ENCODE data around the gene LRRC52.
"Not testable (repeated sequence)": the region's sequence is repeated elsewhere in the genome, so short reads cannot be mapped to it uniquely, and the experiment has no call there.

The LRRC52 gene

GRCh38 chr1:165580931-165581871, 37.4 kb downstream of the LRRC52 start:
- no peak overlapping the region for H3K27ac ChIP-seq (ENCODE audit: low read depth, low read length)
- no peaks in the 10 kb centered on the region for H3K27me3 ChIP-seq (ENCODE audit: control insufficient read depth in 5 of 5, insufficient read depth in 4 of 5, low read length in 5 of 5)
- H3K36me3 ChIP-seq (ENCODE audit: control insufficient read depth in 5 of 5, insufficient read depth in 5 of 5, low read length in 5 of 5): no peaks in the 10 kb centered on the region
- H3K9ac ChIP-seq (ENCODE audit: low read length in 5 of 5): no peak overlapping the region
- no peaks in the 10 kb centered on the region for H3K9me3 ChIP-seq (ENCODE audit: control insufficient read depth in 5 of 5, low read length in 5 of 5)
- H3K4me1 ChIP-seq (ENCODE audit: control insufficient read depth in 5 of 5, insufficient read depth in 5 of 5, low read length in 5 of 5): no peaks in the 10 kb centered on the region
- H3K4me3 ChIP-seq (ENCODE audit: low read depth in 1 of 5, low read length in 5 of 5): no peak overlapping the region

- Histone ChIP-seq H3K4me1 (ENCODE audit: control insufficient read depth in 5 of 5, insufficient read depth in 5 of 5, low read length in 5 of 5) (no peaks in the 10 kb centered on the region), H3K36me3 (ENCODE audit: control insufficient read depth in 5 of 5, insufficient read depth in 5 of 5, low read length in 5 of 5) (no peaks in the 10 kb centered on the region), H3K9me3 (ENCODE audit: control insufficient read depth in 5 of 5, low read length in 5 of 5) (no peaks in the 10 kb centered on the region), H3K9ac (ENCODE audit: low read length in 5 of 5) (no peak overlapping the region), H3K27me3 (ENCODE audit: control insufficient read depth in 5 of 5, insufficient read depth in 4 of 5, low read length in 5 of 5) (no peaks in the 10 kb centered on the region), H3K4me3 (ENCODE audit: low read depth in 1 of 5, low read length in 5 of 5) (no peak overlapping the region), H3K27ac (ENCODE audit: low read depth, low read length) (no peak overlapping the region)
These were observed 38.1 kb downstream of the LRRC52 start for GRCh38 chr1:165581926-165582325.

- H3K9me3 ChIP-seq (ENCODE audit: control insufficient read depth in 5 of 5, low read length in 5 of 5): no peaks in the 10 kb centered on the region
- H3K27ac ChIP-seq (ENCODE audit: low read depth, low read length): no peak overlapping the region
- H3K36me3 ChIP-seq (ENCODE audit: control insufficient read depth in 5 of 5, insufficient read depth in 5 of 5, low read length in 5 of 5): no peaks in the 10 kb centered on the region
- H3K4me3 ChIP-seq (ENCODE audit: low read depth in 1 of 5, low read length in 5 of 5): no peak overlapping the region
- no peaks in the 10 kb centered on the region for H3K4me1 ChIP-seq (ENCODE audit: control insufficient read depth in 5 of 5, insufficient read depth in 5 of 5, low read length in 5 of 5)
- no peak overlapping the region for H3K9ac ChIP-seq (ENCODE audit: low read length in 5 of 5)
- H3K27me3 ChIP-seq (ENCODE audit: control insufficient read depth in 5 of 5, insufficient read depth in 4 of 5, low read length in 5 of 5): peaks cover 0 to 3% (median 0%) of the 10 kb centered on the region in 5 donors
These were observed 42.6 kb downstream of the LRRC52 start for GRCh38 chr1:165586398-165586797.

DNA sequence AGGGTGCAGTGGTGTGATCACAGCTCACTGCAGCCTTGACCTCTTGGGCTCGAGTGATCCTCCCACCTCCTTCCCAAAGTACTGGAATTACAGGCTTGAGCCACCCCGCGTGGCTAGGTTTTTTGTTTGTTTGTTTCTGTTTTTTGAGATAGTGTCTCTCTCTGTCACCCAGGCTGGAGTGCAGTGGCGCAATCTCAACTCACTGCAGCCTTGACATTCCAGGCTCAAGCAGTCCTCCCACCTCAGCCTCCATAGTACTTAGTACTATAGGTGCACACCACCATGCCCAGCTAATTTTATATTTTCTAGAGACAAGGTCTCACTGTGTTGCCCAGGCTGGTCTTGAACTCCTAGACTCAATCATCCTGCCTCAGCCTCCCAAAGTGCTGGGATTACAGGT, 47.6 kb downstream of the LRRC52 start:
- H3K27ac ChIP-seq (ENCODE audit: low read depth, low read length); H3K36me3 ChIP-seq (ENCODE audit: control insufficient read depth in 5 of 5, insufficient read depth in 5 of 5, low read length in 5 of 5); H3K4me3 ChIP-seq (ENCODE audit: low read depth in 1 of 5, low read length in 5 of 5); H3K4me1 ChIP-seq (ENCODE audit: control insufficient read depth in 5 of 5, insufficient read depth in 5 of 5, low read length in 5 of 5); H3K9ac ChIP-seq (ENCODE audit: low read length in 5 of 5); H3K9me3 ChIP-seq (ENCODE audit: control insufficient read depth in 5 of 5, low read length in 5 of 5): not testable (repeated sequence)
- H3K27me3 ChIP-seq (ENCODE audit: control insufficient read depth in 5 of 5, insufficient read depth in 4 of 5, low read length in 5 of 5): peaks cover 0 to 13% (median 3%) of the 10 kb centered on the region in 5 donors

GRCh38 chr1:165592945-165593823, 49.4 kb downstream of the LRRC52 start:
- Histone ChIP-seq H3K36me3 (ENCODE audit: control insufficient read depth in 5 of 5, insufficient read depth in 5 of 5, low read length in 5 of 5) (no peaks in the 10 kb centered on the region), H3K9me3 (ENCODE audit: control insufficient read depth in 5 of 5, low read length in 5 of 5) (no peaks in the 10 kb centered on the region), H3K27me3 (ENCODE audit: control insufficient read depth in 5 of 5, insufficient read depth in 4 of 5, low read length in 5 of 5) (peaks cover 0 to 13% (median 3%) of the 10 kb centered on the region in 5 donors)

DNA sequence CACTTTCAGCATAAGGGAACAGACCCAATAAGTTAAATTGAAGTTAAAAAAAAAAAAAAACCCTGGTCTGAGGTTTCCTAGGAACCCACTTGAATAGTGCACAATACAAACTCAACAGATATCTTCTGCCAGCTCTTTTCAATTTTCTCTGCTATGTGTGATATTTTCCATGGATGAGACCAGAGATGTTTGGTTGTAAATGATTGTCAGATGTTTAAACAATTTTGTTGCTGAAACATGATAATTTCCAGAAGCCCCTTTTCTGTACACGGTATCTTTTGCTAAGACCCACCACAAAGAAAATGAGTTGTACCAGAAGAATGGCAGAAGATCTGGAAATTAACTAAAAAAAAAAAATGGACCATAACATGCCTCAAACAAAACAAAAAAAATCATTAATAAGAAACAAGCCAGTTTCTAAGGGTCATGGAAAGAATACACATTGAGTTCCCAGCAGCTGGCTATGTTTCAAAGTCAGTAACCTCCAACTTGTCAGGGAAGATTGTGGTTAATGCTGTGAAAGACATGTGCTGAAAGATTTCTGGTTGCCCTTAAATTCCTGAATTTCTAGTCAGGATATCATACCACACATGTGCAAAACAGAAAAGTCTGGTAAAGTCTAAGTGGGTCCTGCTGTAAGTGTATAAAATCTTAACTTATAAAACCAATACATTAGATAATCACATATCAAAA, 51.6 kb downstream of the LRRC52 start:
- no peaks in the 10 kb centered on the region for H3K9me3 ChIP-seq (ENCODE audit: control insufficient read depth in 5 of 5, low read length in 5 of 5)
- no peak overlapping the region for H3K27ac ChIP-seq (ENCODE audit: low read depth, low read length)
- no peaks in the 10 kb centered on the region for H3K36me3 ChIP-seq (ENCODE audit: control insufficient read depth in 5 of 5, insufficient read depth in 5 of 5, low read length in 5 of 5)
- no peak overlapping the region for H3K4me3 ChIP-seq (ENCODE audit: low read depth in 1 of 5, low read length in 5 of 5)
- peaks cover 0 to 13% (median 3%) of the 10 kb centered on the region in 5 donors for H3K27me3 ChIP-seq (ENCODE audit: control insufficient read depth in 5 of 5, insufficient read depth in 4 of 5, low read length in 5 of 5)
- H3K4me1 ChIP-seq (ENCODE audit: control insufficient read depth in 5 of 5, insufficient read depth in 5 of 5, low read length in 5 of 5): peaks cover 6 to 15% (median 13%) of the 10 kb centered on the region in 5 donors
- H3K9ac ChIP-seq (ENCODE audit: low read length in 5 of 5): no peak overlapping the region

More at GRCh38 chr1:165592945-165593823, 49.4 kb downstream of the LRRC52 start:
- Histone ChIP-seq H3K4me3 (ENCODE audit: low read depth in 1 of 5, low read length in 5 of 5) (no peak overlapping the region), H3K27ac (ENCODE audit: low read depth, low read length) (no peak overlapping the region), H3K9ac (ENCODE audit: low read length in 5 of 5) (peak overlapping the region in 1 of 5 donors; percentile 36), H3K4me1 (ENCODE audit: control insufficient read depth in 5 of 5, insufficient read depth in 5 of 5, low read length in 5 of 5) (peaks cover 3 to 9% (median 8%) of the 10 kb centered on the region in 5 donors)

GRCh38 chr1:165597883-165598675, 54.3 kb downstream of the LRRC52 start:
- Histone ChIP-seq H3K9me3 (ENCODE audit: control insufficient read depth in 5 of 5, low read length in 5 of 5) (no peaks in the 10 kb centered on the region), H3K27ac (ENCODE audit: low read depth, low read length) (peak overlapping the region; percentile 79)

DNA sequence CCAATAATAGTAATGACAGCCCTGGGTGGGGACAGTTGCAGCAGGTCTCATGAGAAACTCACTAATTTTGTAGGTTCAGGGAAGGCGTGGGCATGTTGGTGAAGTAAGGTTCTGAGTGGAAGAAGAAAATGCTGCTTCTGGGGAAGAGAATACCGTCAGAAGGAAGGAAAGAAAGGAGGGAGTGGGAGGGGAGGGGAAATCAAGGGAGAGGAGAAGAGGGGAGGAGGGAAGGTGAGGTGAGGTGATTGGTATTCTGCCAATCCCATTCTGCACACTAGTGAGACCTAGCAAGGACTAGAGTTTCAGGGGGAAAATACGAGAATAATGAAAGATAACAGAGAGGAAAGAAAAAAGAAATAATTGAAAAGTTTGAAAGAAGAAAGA, 54.9 kb downstream of the LRRC52 start:
- peaks cover 6 to 27% (median 21%) of the 10 kb centered on the region in 5 donors for H3K4me1 ChIP-seq (ENCODE audit: control insufficient read depth in 5 of 5, insufficient read depth in 5 of 5, low read length in 5 of 5)
- H3K9me3 ChIP-seq (ENCODE audit: control insufficient read depth in 5 of 5, low read length in 5 of 5): no peaks in the 10 kb centered on the region
- H3K9ac ChIP-seq (ENCODE audit: low read length in 5 of 5): peak overlapping the region; percentile 44 to 83 (median 68)
- peaks cover 0 to 5% (median 0%) of the 10 kb centered on the region in 5 donors for H3K27me3 ChIP-seq (ENCODE audit: control insufficient read depth in 5 of 5, insufficient read depth in 4 of 5, low read length in 5 of 5)
- H3K36me3 ChIP-seq (ENCODE audit: control insufficient read depth in 5 of 5, insufficient read depth in 5 of 5, low read length in 5 of 5): no peaks in the 10 kb centered on the region
- H3K27ac ChIP-seq (ENCODE audit: low read depth, low read length): peak overlapping the region; percentile 79
- peak overlapping the region; percentile 65 to 85 (median 76) for H3K4me3 ChIP-seq (ENCODE audit: low read depth in 1 of 5, low read length in 5 of 5)

More at GRCh38 chr1:165597883-165598675, 54.3 kb downstream of the LRRC52 start:
- peak overlapping the region; percentile 44 to 83 (median 68) for H3K9ac ChIP-seq (ENCODE audit: low read length in 5 of 5)
- H3K27me3 ChIP-seq (ENCODE audit: control insufficient read depth in 5 of 5, insufficient read depth in 4 of 5, low read length in 5 of 5): peaks cover 0 to 11% (median 3%) of the 10 kb centered on the region in 5 donors
- no peaks in the 10 kb centered on the region for H3K36me3 ChIP-seq (ENCODE audit: control insufficient read depth in 5 of 5, insufficient read depth in 5 of 5, low read length in 5 of 5)
- H3K4me3 ChIP-seq (ENCODE audit: low read depth in 1 of 5, low read length in 5 of 5): peak overlapping the region; percentile 65 to 85 (median 76)
- H3K4me1 ChIP-seq (ENCODE audit: control insufficient read depth in 5 of 5, insufficient read depth in 5 of 5, low read length in 5 of 5): peaks cover 6 to 27% (median 21%) of the 10 kb centered on the region in 5 donors

DNA sequence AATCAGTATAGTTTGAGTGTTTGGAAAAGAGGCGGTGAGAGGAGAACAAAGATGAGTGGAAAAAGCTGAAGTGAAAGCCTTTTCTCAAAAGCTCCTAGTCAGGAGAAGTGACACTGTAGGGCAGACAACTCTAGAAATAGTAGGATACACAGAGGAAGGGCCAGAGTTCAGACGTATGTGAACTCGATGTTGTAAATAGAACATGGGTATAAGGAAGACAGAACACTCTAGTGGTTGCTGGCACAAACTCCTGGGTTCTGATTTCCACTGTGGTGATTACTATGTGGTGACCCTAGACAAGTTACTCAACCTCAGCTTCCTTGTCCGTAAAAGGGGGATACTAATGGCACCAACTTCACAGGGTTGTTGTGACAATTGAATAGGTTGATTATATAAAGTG, 57.0 kb downstream of the LRRC52 start:
- Histone ChIP-seq H3K27ac (ENCODE audit: low read depth, low read length) (no peak overlapping the region), H3K9ac (ENCODE audit: low read length in 5 of 5) (no peak overlapping the region)

More for the DNA sequence above, 57.0 kb downstream of the LRRC52 start:
- no peaks in the 10 kb centered on the region for H3K9me3 ChIP-seq (ENCODE audit: control insufficient read depth in 5 of 5, low read length in 5 of 5)
- no peaks in the 10 kb centered on the region for H3K36me3 ChIP-seq (ENCODE audit: control insufficient read depth in 5 of 5, insufficient read depth in 5 of 5, low read length in 5 of 5)
- H3K4me1 ChIP-seq (ENCODE audit: control insufficient read depth in 5 of 5, insufficient read depth in 5 of 5, low read length in 5 of 5): peaks cover 6 to 27% (median 21%) of the 10 kb centered on the region in 5 donors
- no peaks in the 10 kb centered on the region for H3K27me3 ChIP-seq (ENCODE audit: control insufficient read depth in 5 of 5, insufficient read depth in 4 of 5, low read length in 5 of 5)
- H3K4me3 ChIP-seq (ENCODE audit: low read depth in 1 of 5, low read length in 5 of 5): no peak overlapping the region
